OCI-LY7 (cell line): ENCODE measurements around the gene ULBP3. TPM values are rescaled to one million over a fixed set of nuclear protein-coding genes. Genes with fewer than 3 reads are reported as not detected.

Experiments used
- BruUV-seq: library from RNA; stranded (reverse); fragments of 400-500 nt; replicated peaks from 2 replicates; lab custom pipeline; 2021; lab: Mats Ljungman, UMichigan
- CTCF ChIA-PET: fragments of 300-600 bp; sonication (Branson Sonifier 250); formaldehyde crosslinking; loops from one replicate; lab custom pipeline; 2022; ENCODE audit warnings: antibody characterized with exemption; ENCODE audit not compliant: unreplicated experiment; lab: Charles Lee
- POLR2A ChIA-PET: fragments of 300-600 bp; sonication (Branson Sonifier 250); formaldehyde crosslinking; loops from one replicate; lab custom pipeline; 2022; ENCODE audit warnings: antibody characterized with exemption; lab: Charles Lee
- DNase-seq: peaks from one replicate; pipeline ENCODE4 v3.0.0-alpha.2; 2015; ENCODE audit warnings: low spot score
- H2AFZ ChIP-seq: fragments of 200-600 bp; sonication (generic), shearing (Covaris generic); 2 replicates; pipeline ENCODE4 v1.6.1; 2014; ENCODE audit warnings: mild to moderate bottlenecking, antibody characterized with exemption, low read length, moderate library complexity
- H3K27ac ChIP-seq: fragments of 200-600 bp; sonication (generic); 2 replicates; pipeline ENCODE4 v1.5.1; 2014; ENCODE audit warnings: mixed run types, low read depth, mild to moderate bottlenecking, moderate library complexity, low read length, inconsistent platforms; ENCODE audit not compliant: poor library complexity, severe bottlenecking
- H3K36me3 ChIP-seq: fragments of 200-600 bp; sonication (generic); 2 replicates; pipeline ENCODE4 v1.6.1; 2014; ENCODE audit warnings: mild to moderate bottlenecking, antibody characterized with exemption, low read length, moderate library complexity, mixed read lengths; ENCODE audit not compliant: insufficient read depth
- H3K4me1 ChIP-seq: fragments of 200-600 bp; sonication (generic); 2 replicates; pipeline ENCODE4 v1.5.1; 2014; ENCODE audit warnings: mild to moderate bottlenecking, low read length; ENCODE audit not compliant: insufficient read depth, poor library complexity, severe bottlenecking
- H3K4me2 ChIP-seq: fragments of 200-600 bp; sonication (generic); 2 replicates; pipeline ENCODE4 v1.6.1; 2014; ENCODE audit warnings: mild to moderate bottlenecking, low read length
- H3K4me3 ChIP-seq: fragments of 200-600 bp; sonication (generic); 2 replicates; pipeline ENCODE4 v1.5.1; 2014; ENCODE audit warnings: mild to moderate bottlenecking, low read depth, low read length; ENCODE audit not compliant: poor library complexity, severe bottlenecking
- H3K79me2 ChIP-seq: fragments of 200-600 bp; sonication (generic); 2 replicates; pipeline ENCODE4 v1.6.1; 2016; ENCODE audit warnings: low read depth, mild to moderate bottlenecking, low read length, moderate library complexity, mixed read lengths; ENCODE audit not compliant: insufficient read depth
- H3K9me2 ChIP-seq: fragments of 200-600 bp; sonication (generic); 2 replicates; pipeline ENCODE4 v1.6.1; 2016; ENCODE audit warnings: mild to moderate bottlenecking, low read length, mixed read lengths; ENCODE audit not compliant: insufficient read depth
- H3K9me3 ChIP-seq: fragments of 200-600 bp; sonication (generic); 2 replicates; pipeline ENCODE4 v1.6.1; 2014; ENCODE audit warnings: mild to moderate bottlenecking, mixed run types, low read length, mixed read lengths
- H4K20me1 ChIP-seq: fragments of 200-600 bp; sonication (generic); 2 replicates; pipeline ENCODE4 v1.6.1; 2014; ENCODE audit warnings: mild to moderate bottlenecking, antibody characterized with exemption, low read length, moderate library complexity, mixed read lengths; ENCODE audit not compliant: insufficient read depth
- EZH2phosphoT487 ChIP-seq: fragments of 200-600 bp; sonication (generic); IDR thresholded peaks from 2 replicates; pipeline ENCODE4 v1.6.1; 2018; ENCODE audit warnings: low read depth, borderline replicate concordance, mild to moderate bottlenecking, mixed run types, antibody characterized with exemption, low read length, moderate library complexity, mixed read lengths
- intact Hi-C: fragments of 100-400 bp; cut with micrococcal nuclease; formaldehyde crosslinking; loops from one replicate; pipeline ENCODE4 v1.10.0; 2022; ENCODE audit not compliant: unreplicated experiment
- total RNA-seq, 2 experiments: library from RNA; depleted of rRNA in 1 of 2; stranded (reverse); fragments of >200 nt in 1 of 2; shearing (Covaris generic) in 1 of 2; gene quantifications; 2 replicates each; pipeline ENCODE4 v1.2.3, GENCODE V29; 2014 to 2022
- TF ChIP-seq, protein P1 (sequence below): fragments of 200-600 bp; sonication (generic); conservative IDR thresholded peaks from 2 replicates; pipeline ENCODE4 v1.5.1; 2014; ENCODE audit warnings: mild to moderate bottlenecking, antibody characterized with exemption, low read length, moderate library complexity, mixed read lengths

The ULBP3 gene
- total RNA-seq, 2 experiments from 2014 or later, result 3.5 to 4.3 TPM

DNA sequence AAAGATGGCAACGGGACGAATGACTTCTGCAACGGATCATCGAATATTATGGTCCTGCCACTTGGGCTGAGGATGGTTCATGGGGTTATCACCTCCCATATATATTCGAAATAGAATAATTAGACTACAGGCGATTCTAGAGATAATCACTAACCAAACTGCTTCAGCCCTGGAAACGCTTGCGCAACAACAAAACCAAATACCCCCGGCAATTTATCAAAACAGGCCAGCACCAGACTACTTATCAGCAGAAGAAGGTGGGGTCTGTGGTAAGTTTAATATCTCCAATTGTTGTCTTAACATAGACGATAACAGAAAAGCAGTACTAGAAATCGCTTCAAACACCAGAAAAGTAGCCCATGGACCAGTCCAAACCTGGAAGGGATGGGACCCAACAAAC is 31.0 kb upstream of the ULBP3 start:
- intact Hi-C loops, result no loop called here

DNA sequence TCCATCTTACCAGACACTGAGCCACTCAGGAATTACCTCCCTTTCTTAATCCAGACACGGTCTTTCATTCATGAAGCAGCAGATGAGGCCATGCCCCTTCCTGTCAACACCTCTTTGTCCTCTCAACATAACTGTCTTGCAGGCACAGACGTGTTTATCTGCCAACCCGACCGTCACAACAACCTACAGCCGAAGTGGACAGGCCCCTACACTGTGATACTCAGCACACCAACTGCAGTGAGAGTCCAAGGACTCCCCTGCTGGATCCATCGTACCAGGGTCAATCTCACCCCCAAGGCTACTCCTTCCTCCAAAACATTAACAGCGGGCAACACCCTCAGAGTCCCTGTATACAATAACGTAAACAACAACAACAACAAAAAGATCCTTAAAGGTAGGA is 30.6 kb upstream of the ULBP3 start:
- no peaks in the 10 kb centered on the region for H3K79me2 ChIP-seq
- BruUV-seq, result no TSS peak
- ChIA-PET CTCF (no interaction called here), POLR2A (no interaction called here)
- H3K27ac ChIP-seq, result no peak overlapping the region
- no peaks in the 10 kb centered on the region for H3K4me1 ChIP-seq
- no peak overlapping the region for H3K4me3 ChIP-seq
- no peak for DNase-seq
- H2AFZ ChIP-seq, result no peak overlapping the region
- no peaks in the 10 kb centered on the region for H3K9me3 ChIP-seq
- no peaks in the 10 kb centered on the region for H3K36me3 ChIP-seq
- H3K9me2 ChIP-seq, result no peaks in the 10 kb centered on the region
- H4K20me1 ChIP-seq, result no peaks in the 10 kb centered on the region
- no peak overlapping the region for H3K4me2 ChIP-seq
- TF ChIP-seq, protein P1, sequence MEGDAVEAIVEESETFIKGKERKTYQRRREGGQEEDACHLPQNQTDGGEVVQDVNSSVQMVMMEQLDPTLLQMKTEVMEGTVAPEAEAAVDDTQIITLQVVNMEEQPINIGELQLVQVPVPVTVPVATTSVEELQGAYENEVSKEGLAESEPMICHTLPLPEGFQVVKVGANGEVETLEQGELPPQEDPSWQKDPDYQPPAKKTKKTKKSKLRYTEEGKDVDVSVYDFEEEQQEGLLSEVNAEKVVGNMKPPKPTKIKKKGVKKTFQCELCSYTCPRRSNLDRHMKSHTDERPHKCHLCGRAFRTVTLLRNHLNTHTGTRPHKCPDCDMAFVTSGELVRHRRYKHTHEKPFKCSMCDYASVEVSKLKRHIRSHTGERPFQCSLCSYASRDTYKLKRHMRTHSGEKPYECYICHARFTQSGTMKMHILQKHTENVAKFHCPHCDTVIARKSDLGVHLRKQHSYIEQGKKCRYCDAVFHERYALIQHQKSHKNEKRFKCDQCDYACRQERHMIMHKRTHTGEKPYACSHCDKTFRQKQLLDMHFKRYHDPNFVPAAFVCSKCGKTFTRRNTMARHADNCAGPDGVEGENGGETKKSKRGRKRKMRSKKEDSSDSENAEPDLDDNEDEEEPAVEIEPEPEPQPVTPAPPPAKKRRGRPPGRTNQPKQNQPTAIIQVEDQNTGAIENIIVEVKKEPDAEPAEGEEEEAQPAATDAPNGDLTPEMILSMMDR, result no peak
- TF ChIP-seq EZH2phosphoT487, result no peak
- intact Hi-C loops, result no loop called here

More for the DNA sequence above, 31.0 kb upstream of the ULBP3 start:
- H3K9me2 ChIP-seq, result no peaks in the 10 kb centered on the region
- BruUV-seq, result no TSS peak
- no peak overlapping the region for H3K27ac ChIP-seq
- H3K4me2 ChIP-seq, result no peak overlapping the region
- ChIA-PET CTCF (no interaction called here), POLR2A (no interaction called here)
- H3K79me2 ChIP-seq, result no peaks in the 10 kb centered on the region
- no peaks in the 10 kb centered on the region for H4K20me1 ChIP-seq
- H3K9me3 ChIP-seq, result no peaks in the 10 kb centered on the region
- H2AFZ ChIP-seq, result no peak overlapping the region
- H3K4me3 ChIP-seq, result no peak overlapping the region
- TF ChIP-seq, protein P1, result no peak
- TF ChIP-seq EZH2phosphoT487, result no peak
- no peaks in the 10 kb centered on the region for H3K36me3 ChIP-seq
- no peaks in the 10 kb centered on the region for H3K4me1 ChIP-seq
- no peak for DNase-seq

DNA sequence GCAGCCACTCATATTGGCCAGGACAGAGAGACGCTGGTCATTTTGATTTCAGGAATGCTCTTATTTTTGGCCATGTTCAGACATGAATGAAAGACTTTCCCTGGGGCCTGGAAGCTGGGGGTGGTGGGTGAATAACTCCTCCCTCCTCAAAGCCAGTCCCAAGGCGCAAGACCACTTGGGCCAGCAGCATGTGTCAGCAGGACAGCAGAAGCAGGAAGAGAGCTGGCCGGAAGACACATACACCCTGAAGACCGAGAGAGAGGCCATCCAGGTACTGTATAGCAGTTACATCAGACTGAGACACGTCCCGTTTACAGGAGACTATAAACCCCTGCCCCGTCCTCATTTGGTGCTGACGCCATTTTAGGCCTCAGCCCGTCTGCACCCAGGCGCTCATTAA is 29.2 kb upstream of the ULBP3 start:
- ChIA-PET CTCF (no interaction called here), POLR2A (interaction anchor here (0.6 to 1.4 kb wide), 2 partner anchors 10 to 49 kb away, joined by 4 read pairs; no protein-coding TSS in a partner anchor)
- TF ChIP-seq, protein P1, result no peak
- no peak for TF ChIP-seq EZH2phosphoT487
- H3K4me2 ChIP-seq, result no peak overlapping the region
- intact Hi-C loops, result no loop called here
- BruUV-seq, result no TSS peak
- DNase-seq, result no peak
- no peaks in the 10 kb centered on the region for H3K36me3 ChIP-seq
- no peaks in the 10 kb centered on the region for H3K9me2 ChIP-seq
- no peaks in the 10 kb centered on the region for H3K4me1 ChIP-seq
- H3K4me3 ChIP-seq, result no peak overlapping the region
- no peak overlapping the region for H3K27ac ChIP-seq
- H3K9me3 ChIP-seq, result no peaks in the 10 kb centered on the region
- no peaks in the 10 kb centered on the region for H4K20me1 ChIP-seq
- no peaks in the 10 kb centered on the region for H3K79me2 ChIP-seq
- H2AFZ ChIP-seq, result no peak overlapping the region
